ENCODE results near the gene KIF13A.

DNA sequence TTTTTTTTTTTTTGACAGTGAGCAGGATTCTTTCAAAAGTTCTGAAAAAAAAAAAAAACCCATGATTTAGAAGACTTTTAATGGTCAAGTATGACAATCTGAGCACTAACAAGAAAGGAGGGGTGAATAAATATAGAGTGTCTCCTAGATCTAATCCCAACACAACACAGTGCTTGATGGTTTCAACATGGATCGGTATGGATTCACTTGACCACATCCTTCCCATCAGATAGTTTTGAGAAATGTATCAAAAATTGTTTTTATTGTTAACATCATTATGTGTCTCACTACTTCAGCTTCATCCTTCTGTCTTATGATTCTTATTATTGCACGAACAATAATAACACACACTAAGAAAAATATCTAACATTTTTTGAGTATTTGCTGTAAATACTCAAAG lies 21.0 kb downstream of the KIF13A start:
- TF ChIP-seq EZH2 (IDR thresholded peaks at IDR 0.05) (no peak), POLR2AphosphoS5 (IDR thresholded peaks at IDR 0.05; ENCODE audit: borderline replicate concordance, low read depth, low read length) (no peak)

All from SK-N-MC (cell line).